GM12874 (cell line): ENCODE data around the gene DAB1.

Source experiments
- CTCF ChIP-seq: IDR thresholded peaks from 2 replicates; pipeline ENCODE4 v1.5.1; 2011; ENCODE audit warnings: low read depth, mild to moderate bottlenecking, control low read depth, low read length, moderate library complexity; ENCODE audit not compliant: insufficient read depth

The DAB1 gene

GRCh38 chr1:56977910-56978309, 445.9 kb downstream of the DAB1 start:
- no peak for TF ChIP-seq CTCF

GRCh38 chr1:56975446-56975845, 448.4 kb downstream of the DAB1 start:
- TF ChIP-seq CTCF, result no peak

GRCh38 chr1:56973923-56974742, 449.7 kb downstream of the DAB1 start:
- no peak for TF ChIP-seq CTCF

- no peak for TF ChIP-seq CTCF
These were observed 450.9 kb downstream of the DAB1 start for GRCh38 chr1:56972976-56973375.

GRCh38 chr1:56970280-56970679, 453.6 kb downstream of the DAB1 start:
- TF ChIP-seq CTCF, result no peak

- TF ChIP-seq CTCF, result no peak
These were observed 454.9 kb downstream of the DAB1 start for GRCh38 chr1:56968878-56969495.

GRCh38 chr1:56967900-56968832, 455.7 kb downstream of the DAB1 start:
- peak; percentile 50; the same call in 1 of the 2 replicates for TF ChIP-seq CTCF
